ENCODE measurements around the gene TAS2R13.

The TAS2R13 gene

GRCh38 chr12:10867381-10867780 is 42.0 kb downstream of the TAS2R13 start:
- H3K36me3 ChIP-seq (ENCODE audit: insufficient read depth, low read length), result no peaks in the 10 kb centered on the region
- H3K9ac ChIP-seq (ENCODE audit: low read length), result no peak overlapping the region
- H3K4me3 ChIP-seq (ENCODE audit: low read depth in 1 of 2, low read length in 2 of 2), result no peak overlapping the region
- no peaks in the 10 kb centered on the region for H3K4me1 ChIP-seq (ENCODE audit: insufficient read depth, low read length)
- H3K27ac ChIP-seq (ENCODE audit: low read depth, low read length), result no peak overlapping the region
- no peaks in the 10 kb centered on the region for H3K9me3 ChIP-seq (ENCODE audit: low read length)
- H3K27me3 ChIP-seq (ENCODE audit: control insufficient read depth in 1 of 2, insufficient read depth in 2 of 2, low read length in 2 of 2), result no peaks in the 10 kb centered on the region

GRCh38 chr12:10863512-10864218 is 45.7 kb downstream of the TAS2R13 start:
- no peak overlapping the region for H3K4me3 ChIP-seq (ENCODE audit: low read depth in 1 of 2, low read length in 2 of 2)
- no peaks in the 10 kb centered on the region for H3K4me1 ChIP-seq (ENCODE audit: insufficient read depth, low read length)
- H3K27ac ChIP-seq (ENCODE audit: low read depth, low read length), result no peak overlapping the region
- no peaks in the 10 kb centered on the region for H3K9me3 ChIP-seq (ENCODE audit: low read length)
- no peaks in the 10 kb centered on the region for H3K36me3 ChIP-seq (ENCODE audit: insufficient read depth, low read length)
- no peaks in the 10 kb centered on the region for H3K27me3 ChIP-seq (ENCODE audit: control insufficient read depth in 1 of 2, insufficient read depth in 2 of 2, low read length in 2 of 2)
- no peak overlapping the region for H3K9ac ChIP-seq (ENCODE audit: low read length)

DNA sequence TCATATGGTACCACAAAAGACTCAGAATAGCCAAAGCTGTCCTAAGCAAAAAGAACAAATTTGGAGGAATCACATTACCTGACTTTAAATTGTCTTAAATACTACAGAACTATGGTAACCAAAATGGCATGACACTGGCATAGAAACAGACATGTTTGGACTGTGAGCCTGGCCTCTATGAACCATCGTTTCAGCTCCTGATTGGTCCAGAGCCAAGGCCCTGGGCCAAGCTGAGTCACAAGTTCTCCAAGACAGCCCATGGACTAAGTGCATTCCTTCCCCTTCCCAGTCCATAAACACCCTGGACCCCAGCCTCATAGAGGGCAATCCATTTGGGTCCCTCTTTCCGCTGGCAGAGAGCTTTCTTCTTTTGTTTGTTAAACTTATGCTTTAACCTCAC is 48.0 kb downstream of the TAS2R13 start:
- Histone ChIP-seq H3K27me3 (ENCODE audit: control insufficient read depth in 1 of 2, insufficient read depth in 2 of 2, low read length in 2 of 2) (no peaks in the 10 kb centered on the region), H3K4me3 (ENCODE audit: low read depth in 1 of 2, low read length in 2 of 2) (no peak overlapping the region), H3K36me3 (ENCODE audit: insufficient read depth, low read length) (no peaks in the 10 kb centered on the region), H3K9ac (ENCODE audit: low read length) (no peak overlapping the region), H3K4me1 (ENCODE audit: insufficient read depth, low read length) (no peaks in the 10 kb centered on the region), H3K27ac (ENCODE audit: low read depth, low read length) (no peak overlapping the region), H3K9me3 (ENCODE audit: low read length) (no peaks in the 10 kb centered on the region)

All from muscle layer of colon (tissue), 2 donors.